DND-41 (cell line): Measurements from ENCODE around the gene RNU5B-1.
"Not testable (repeated sequence)": the region's sequence is repeated elsewhere in the genome, so short reads cannot be mapped to it uniquely, and the experiment has no call there.

Source experiments
- ATAC-seq: fragments of 200-7000 bp; cut with Tn5 transposase; 3 replicates; pipeline ENCODE4 v1.9.1; 2021; ENCODE audit warnings: low read depth; ENCODE audit not compliant: insufficient read depth
- DNase-seq: peaks from one replicate; pipeline ENCODE4 v3.0.0-alpha.2; 2020
- H2AFZ ChIP-seq: 2 replicates; pipeline ENCODE4 v1.6.0; 2012; ENCODE audit warnings: low read depth, low read length
- H3K27ac ChIP-seq: 2 replicates; pipeline ENCODE4 v1.5.1; 2012; ENCODE audit warnings: low read length, inconsistent platforms
- H3K27me3 ChIP-seq: fragments of 200-600 bp; sonication (generic); 2 replicates; pipeline ENCODE4 v1.6.0; 2012; ENCODE audit warnings: low read length, mild to moderate bottlenecking, inconsistent platforms; ENCODE audit not compliant: insufficient read depth, poor library complexity
- H3K36me3 ChIP-seq: 2 replicates; pipeline ENCODE4 v1.5.1; 2012; ENCODE audit warnings: low read length, inconsistent platforms; ENCODE audit not compliant: insufficient read depth
- H3K4me1 ChIP-seq: 2 replicates; pipeline ENCODE4 v1.5.1; 2012; ENCODE audit warnings: mild to moderate bottlenecking, low read length; ENCODE audit not compliant: insufficient read depth
- H3K4me2 ChIP-seq: 2 replicates; pipeline ENCODE4 v1.6.0; 2012; ENCODE audit warnings: mild to moderate bottlenecking, moderate library complexity, low read length, inconsistent platforms; ENCODE audit not compliant: insufficient read depth
- H3K4me3 ChIP-seq, 2 experiments: fragments of 200-600 bp in 1 of 2; shearing (Covaris generic) in 1 of 2; 2 replicates each; pipeline ENCODE4 v1.5.1; 2012 to 2016; ENCODE audit warnings: inconsistent platforms in 2 of 2, low read length in 2 of 2, mild to moderate bottlenecking in 2 of 2, low read depth in 1 of 2, moderate library complexity in 1 of 2
- H3K79me2 ChIP-seq: 2 replicates; pipeline ENCODE4 v1.6.0; 2012; ENCODE audit warnings: low read length, inconsistent platforms; ENCODE audit not compliant: insufficient read depth
- H3K9ac ChIP-seq: 2 replicates; pipeline ENCODE4 v1.6.0; 2012; ENCODE audit warnings: low read depth, mild to moderate bottlenecking, inconsistent platforms, low read length, moderate library complexity
- H3K9me3 ChIP-seq: 2 replicates; pipeline ENCODE4 v1.5.1; 2012; ENCODE audit warnings: low read length, moderate library complexity, mild to moderate bottlenecking, inconsistent platforms; ENCODE audit not compliant: insufficient read depth, severe bottlenecking
- H4K20me1 ChIP-seq: 2 replicates; pipeline ENCODE4 v1.6.0; 2012; ENCODE audit warnings: low read length; ENCODE audit not compliant: insufficient read depth
- CTCF ChIP-seq: IDR thresholded peaks from 2 replicates; pipeline ENCODE4 v1.5.1; 2012; ENCODE audit warnings: borderline replicate concordance, low read length, moderate library complexity, mild to moderate bottlenecking; ENCODE audit not compliant: poor library complexity, severe bottlenecking; ENCODE audit errors: extremely low read depth
- EZH2 ChIP-seq: IDR thresholded peaks from 3 replicates; pipeline ENCODE4 v1.6.1; 2012; ENCODE audit warnings: borderline replicate concordance, low read depth, mild to moderate bottlenecking, moderate library complexity, low read length, inconsistent platforms; ENCODE audit not compliant: severe bottlenecking

The RNU5B-1 gene

DNA sequence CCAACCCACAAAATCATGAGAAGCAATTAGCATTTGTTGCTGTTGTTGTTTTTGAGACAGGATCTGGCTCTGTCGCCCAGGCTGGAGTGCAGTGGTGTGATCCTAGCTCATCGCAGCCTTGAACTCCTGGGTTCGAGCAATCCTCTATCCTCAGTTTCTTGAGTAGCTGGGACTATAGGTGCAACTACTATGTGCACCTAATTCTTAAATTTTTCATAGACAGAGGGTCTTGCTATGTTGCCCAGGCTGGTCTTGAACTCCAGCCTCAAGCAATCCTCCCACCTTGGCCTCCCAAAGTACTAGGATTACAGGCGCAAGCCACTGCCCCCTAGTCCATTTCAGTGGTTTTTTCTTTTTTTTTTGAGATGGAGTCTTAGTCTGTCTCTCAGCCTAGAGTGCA lies 36.1 kb upstream of the RNU5B-1 start:
- Histone ChIP-seq H3K79me2 (no peaks in the 10 kb centered on the region), H3K4me3 (no peak overlapping the region), H2AFZ (no peak overlapping the region), H3K27me3 (no peaks in the 10 kb centered on the region), H3K4me1 (no peaks in the 10 kb centered on the region), H3K4me2 (no peak overlapping the region), H3K9me3 (no peaks in the 10 kb centered on the region), H4K20me1 (peaks cover 7% of the 10 kb centered on the region; the same call in 1 of the 2 replicates), H3K27ac (no peak overlapping the region), H3K9ac (no peak overlapping the region), H3K36me3 (peaks cover 39% of the 10 kb centered on the region)
- TF ChIP-seq EZH2 (no peak), CTCF (no peak)
- ATAC-seq (no peak), DNase-seq (no peak)

DNA sequence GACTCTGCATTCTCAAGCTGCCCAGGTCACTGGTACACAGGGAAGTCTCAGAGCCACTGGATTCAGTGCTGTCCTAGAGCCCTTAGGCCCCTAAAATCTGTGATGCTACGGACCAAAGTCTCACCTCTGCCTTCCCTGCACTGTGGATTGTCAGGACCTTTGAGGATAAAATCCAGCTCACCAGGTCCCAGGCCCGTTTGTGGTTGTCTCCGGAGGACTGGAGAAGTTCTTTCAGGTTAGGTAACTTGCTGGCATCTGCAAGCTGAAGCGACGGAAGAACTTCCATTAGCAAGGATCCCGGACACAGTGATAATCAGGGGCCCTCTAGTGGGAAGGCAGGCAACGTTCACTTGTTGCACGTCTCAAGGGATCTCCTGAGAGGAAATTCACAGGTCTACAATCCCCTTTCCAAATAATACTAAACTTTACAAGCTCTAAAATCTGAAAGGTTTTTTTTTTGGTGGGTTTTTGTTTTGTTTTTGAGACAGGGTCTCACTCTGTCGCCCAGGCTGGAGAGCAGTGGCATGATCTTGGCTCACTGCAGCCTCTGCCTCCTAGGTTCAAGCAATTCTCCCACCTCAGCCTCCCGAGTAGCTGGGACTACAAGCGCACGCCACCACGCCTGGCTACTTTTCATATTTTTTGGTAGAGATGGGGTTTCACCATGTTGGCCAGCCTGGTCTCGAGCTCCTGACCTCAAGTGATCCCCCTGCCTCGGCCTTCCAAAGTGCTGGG lies 33.5 kb upstream of the RNU5B-1 start:
- not testable (repeated sequence) for H4K20me1 ChIP-seq, H3K4me1 ChIP-seq, H2AFZ ChIP-seq, H3K27ac ChIP-seq, H3K4me3 ChIP-seq, H3K9me3 ChIP-seq, H3K27me3 ChIP-seq, H3K9ac ChIP-seq, H3K79me2 ChIP-seq, H3K4me2 ChIP-seq, DNase-seq
- TF ChIP-seq CTCF = peak; percentile 54
- peaks cover 26% of the 10 kb centered on the region for H3K36me3 ChIP-seq
- 0 out of 3 replicates have a peak, but pooled peaks have one; percentile 42 for ATAC-seq

DNA sequence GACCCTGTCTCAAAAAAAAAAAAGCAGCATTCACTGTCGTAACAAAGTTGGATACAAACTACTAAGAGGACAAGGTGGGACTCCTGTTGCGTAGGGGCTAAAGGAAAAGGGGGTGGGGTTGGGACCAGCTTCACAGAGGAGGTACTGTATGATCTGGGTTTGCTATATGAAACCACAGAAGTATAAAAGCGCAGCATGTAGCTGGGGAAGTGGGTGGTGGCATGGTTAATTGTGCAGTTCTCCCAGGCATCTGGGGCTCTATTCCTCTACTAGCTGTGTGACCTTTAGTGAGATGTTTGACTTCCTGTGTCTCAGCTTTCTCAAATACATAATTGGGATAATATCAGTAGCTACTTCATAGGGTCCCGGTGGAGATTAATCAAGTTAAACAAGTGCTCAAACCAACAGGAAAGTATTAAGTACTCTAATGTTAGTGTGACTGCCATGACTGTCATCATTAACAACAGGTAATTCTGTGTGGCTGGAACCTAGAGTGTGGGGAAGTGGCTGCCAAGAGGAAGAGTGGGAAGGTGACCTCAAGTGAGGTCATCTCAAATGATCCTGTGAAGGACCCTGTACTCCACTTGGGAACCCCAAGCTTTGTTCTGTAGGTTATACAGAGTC lies 29.3 kb upstream of the RNU5B-1 start:
- TF ChIP-seq EZH2 (no peak), CTCF (no peak)
- Histone ChIP-seq H3K9me3 (no peaks in the 10 kb centered on the region), H4K20me1 (peaks cover 7% of the 10 kb centered on the region; the same call in 1 of the 2 replicates), H3K9ac (no peak overlapping the region), H3K4me1 (peaks cover 7% of the 10 kb centered on the region), H3K27ac (0 out of 2 replicates have a peak overlapping the region, but pooled peaks have one; percentile 3), H3K4me2 (no peak overlapping the region), H3K79me2 (peaks cover 27% of the 10 kb centered on the region), H3K27me3 (no peaks in the 10 kb centered on the region), H3K4me3 (no peak overlapping the region), H3K36me3 (peaks cover 14% of the 10 kb centered on the region; the same call in 1 of the 2 replicates), H2AFZ (no peak overlapping the region)
- ATAC-seq (peak; percentile 85), DNase-seq (peak; percentile 43)
